Measurements from ENCODE around the gene PUS1.

Gene PUS1

DNA sequence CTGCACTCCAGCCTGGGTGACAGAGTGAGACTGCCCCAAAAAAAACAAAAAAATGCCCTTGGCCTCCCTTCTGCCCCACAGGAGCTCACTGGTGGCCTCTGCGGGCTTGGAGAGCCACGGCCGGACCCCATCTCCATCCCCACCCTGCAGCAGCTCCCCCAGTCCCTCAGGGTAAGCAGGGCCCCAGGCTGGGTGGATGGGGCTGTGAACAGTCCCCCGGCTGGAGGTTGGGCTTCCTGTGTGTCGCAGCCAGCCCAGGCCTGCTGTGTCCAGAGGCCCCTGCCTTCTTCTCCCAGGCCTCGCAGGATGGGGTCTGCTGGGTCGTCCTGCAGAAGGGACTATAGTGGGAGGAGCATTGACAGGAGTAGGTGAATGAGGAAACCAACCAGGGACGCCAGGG, 15.4 kb upstream of the PUS1 start:
- H3K9ac ChIP-seq (ENCODE audit: low read length), result no peak overlapping the region
- no peaks in the 10 kb centered on the region for H3K36me3 ChIP-seq (ENCODE audit: control insufficient read depth, insufficient read depth, low read length)
- no peaks in the 10 kb centered on the region for H3K4me1 ChIP-seq (ENCODE audit: control insufficient read depth, insufficient read depth, low read length)
- no peaks in the 10 kb centered on the region for H3K9me3 ChIP-seq (ENCODE audit: control insufficient read depth, low read length)
- H3K27me3 ChIP-seq (ENCODE audit: control insufficient read depth, insufficient read depth, low read length), result no peaks in the 10 kb centered on the region
- no peak overlapping the region for H3K4me3 ChIP-seq (ENCODE audit: low read length)

DNA sequence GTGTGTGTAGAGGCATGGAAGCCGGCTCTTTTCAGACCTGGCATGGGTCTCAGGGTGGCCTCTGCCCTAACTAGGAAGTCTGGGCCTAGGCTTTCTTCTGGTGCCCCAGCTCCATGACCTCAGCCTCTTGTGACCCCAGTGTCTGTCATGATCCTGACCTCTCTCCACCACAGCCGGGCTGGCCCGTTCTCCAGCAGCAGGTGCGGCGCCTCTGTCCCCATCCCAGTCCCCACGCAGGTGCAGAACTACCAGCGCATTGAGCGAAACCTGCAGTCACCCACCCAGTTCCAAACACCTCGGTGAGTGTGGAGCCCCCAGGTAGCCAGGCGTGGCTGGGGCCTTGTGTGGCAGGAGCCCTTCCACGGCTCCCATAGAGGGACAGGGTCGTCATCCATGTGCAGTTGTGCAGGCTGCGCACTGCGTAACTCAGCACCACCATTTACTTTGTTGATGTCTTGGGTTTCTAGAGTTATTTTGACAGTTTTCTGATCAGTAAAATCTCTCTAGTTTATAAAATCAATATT, 14.8 kb upstream of the PUS1 start:
- H3K36me3 ChIP-seq (ENCODE audit: control insufficient read depth, insufficient read depth, low read length), result no peaks in the 10 kb centered on the region
- no peak overlapping the region for H3K4me3 ChIP-seq (ENCODE audit: low read length)
- H3K4me1 ChIP-seq (ENCODE audit: control insufficient read depth, insufficient read depth, low read length), result no peaks in the 10 kb centered on the region
- H3K9me3 ChIP-seq (ENCODE audit: control insufficient read depth, low read length), result no peaks in the 10 kb centered on the region
- H3K27me3 ChIP-seq (ENCODE audit: control insufficient read depth, insufficient read depth, low read length), result no peaks in the 10 kb centered on the region
- no peak overlapping the region for H3K9ac ChIP-seq (ENCODE audit: low read length)

DNA sequence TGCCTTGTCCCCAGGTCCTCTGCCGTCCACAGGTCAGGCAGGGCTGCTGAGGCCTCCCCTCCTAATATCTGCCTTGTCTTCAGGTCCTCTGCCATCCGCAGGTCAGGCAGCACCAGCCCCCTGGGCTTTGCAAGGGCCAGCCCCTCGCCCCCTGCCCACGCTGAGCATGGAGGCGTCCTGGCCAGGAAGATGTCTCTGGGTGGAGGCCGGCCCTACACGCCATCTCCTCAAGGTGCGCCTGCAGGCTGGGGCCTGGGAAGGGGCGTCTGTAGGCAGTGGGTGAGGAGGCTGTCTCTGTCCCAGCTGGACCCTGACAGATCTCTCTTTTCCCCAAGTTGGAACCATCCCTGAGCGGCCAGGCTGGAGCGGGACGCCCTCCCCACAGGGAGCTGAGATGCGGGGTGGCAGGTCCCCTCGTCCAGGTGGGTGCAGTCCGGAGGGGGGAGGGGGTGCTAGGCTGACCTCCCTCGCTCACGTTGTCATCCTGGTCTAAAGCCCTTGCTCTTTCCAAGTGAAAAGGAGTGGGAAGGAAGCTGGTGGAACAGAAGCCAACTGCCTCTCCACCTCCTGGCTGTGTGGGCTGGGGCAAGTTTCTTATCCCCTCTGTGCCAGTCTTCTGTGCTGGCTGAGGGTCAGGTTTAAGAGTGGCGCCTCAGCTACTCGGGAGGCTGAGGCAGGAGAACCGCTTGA, 13.9 kb upstream of the PUS1 start:
- H3K27me3 ChIP-seq (ENCODE audit: control insufficient read depth, insufficient read depth, low read length), result no peaks in the 10 kb centered on the region
- H3K9ac ChIP-seq (ENCODE audit: low read length), result no peak overlapping the region
- no peaks in the 10 kb centered on the region for H3K36me3 ChIP-seq (ENCODE audit: control insufficient read depth, insufficient read depth, low read length)
- no peak overlapping the region for H3K4me3 ChIP-seq (ENCODE audit: low read length)
- H3K9me3 ChIP-seq (ENCODE audit: control insufficient read depth, low read length), result no peaks in the 10 kb centered on the region
- H3K4me1 ChIP-seq (ENCODE audit: control insufficient read depth, insufficient read depth, low read length), result no peaks in the 10 kb centered on the region

DNA sequence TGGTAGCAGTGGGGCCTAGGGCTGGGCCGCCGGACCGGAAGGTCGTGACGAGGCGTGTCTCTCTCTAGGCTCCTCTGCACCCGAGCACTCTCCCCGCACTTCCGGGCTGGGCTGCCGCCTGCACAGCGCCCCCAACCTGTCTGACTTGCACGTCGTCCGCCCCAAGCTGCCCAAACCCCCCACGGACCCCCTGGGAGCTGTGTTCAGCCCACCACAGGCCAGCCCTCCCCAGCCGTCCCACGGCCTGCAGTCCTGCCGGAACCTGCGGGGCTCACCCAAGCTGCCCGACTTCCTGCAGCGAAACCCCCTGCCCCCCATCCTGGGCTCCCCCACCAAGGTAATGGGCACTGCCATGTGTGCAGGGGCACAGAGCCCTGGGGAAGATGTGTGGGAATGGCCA, 13.3 kb upstream of the PUS1 start:
- Histone ChIP-seq H3K9me3 (ENCODE audit: control insufficient read depth, low read length) (no peaks in the 10 kb centered on the region), H3K27me3 (ENCODE audit: control insufficient read depth, insufficient read depth, low read length) (no peaks in the 10 kb centered on the region), H3K4me3 (ENCODE audit: low read length) (no peak overlapping the region), H3K9ac (ENCODE audit: low read length) (no peak overlapping the region), H3K36me3 (ENCODE audit: control insufficient read depth, insufficient read depth, low read length) (no peaks in the 10 kb centered on the region), H3K4me1 (ENCODE audit: control insufficient read depth, insufficient read depth, low read length) (no peaks in the 10 kb centered on the region)

DNA sequence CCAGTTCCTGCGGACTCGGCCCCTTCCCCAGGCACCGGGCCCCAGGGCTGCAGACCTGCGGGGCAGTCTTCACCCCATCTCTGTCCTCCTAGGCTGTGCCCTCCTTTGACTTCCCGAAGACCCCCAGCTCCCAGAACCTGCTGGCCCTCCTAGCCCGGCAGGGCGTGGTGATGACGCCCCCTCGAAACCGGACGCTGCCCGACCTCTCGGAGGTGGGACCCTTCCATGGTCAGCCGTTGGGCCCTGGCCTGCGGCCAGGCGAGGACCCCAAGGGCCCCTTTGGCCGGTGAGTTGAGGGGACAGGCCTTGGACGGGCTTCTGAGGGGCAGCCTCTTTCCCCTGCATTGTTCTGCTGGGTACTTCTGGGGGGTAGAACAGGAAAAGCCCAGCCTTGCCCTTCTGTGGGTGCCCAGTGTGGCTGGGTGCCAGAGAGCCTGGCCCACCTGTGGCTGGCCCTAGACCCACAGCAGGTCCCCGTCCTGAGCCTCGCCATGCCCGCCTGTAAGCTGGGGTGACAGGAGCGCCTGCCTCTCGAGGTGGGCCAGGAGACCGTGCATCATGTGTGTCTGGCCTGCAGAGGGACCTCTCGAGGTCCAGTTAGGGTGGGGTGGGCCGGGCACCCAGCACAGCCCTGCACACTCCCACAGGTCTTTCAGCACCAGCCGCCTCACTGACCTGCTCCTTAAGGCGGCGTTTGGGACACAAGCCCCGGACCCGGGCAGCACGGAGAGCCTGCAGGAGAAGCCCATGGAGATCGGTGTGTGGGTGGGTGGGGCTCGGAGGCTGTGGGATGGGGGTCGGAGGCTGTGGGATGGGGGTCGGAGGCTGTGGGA, 12.6 kb upstream of the PUS1 start:
- Histone ChIP-seq H3K9ac (ENCODE audit: low read length) (no peak overlapping the region), H3K4me3 (ENCODE audit: low read length) (no peak overlapping the region), H3K9me3 (ENCODE audit: control insufficient read depth, low read length) (no peaks in the 10 kb centered on the region), H3K36me3 (ENCODE audit: control insufficient read depth, insufficient read depth, low read length) (no peaks in the 10 kb centered on the region), H3K4me1 (ENCODE audit: control insufficient read depth, insufficient read depth, low read length) (no peaks in the 10 kb centered on the region), H3K27me3 (ENCODE audit: control insufficient read depth, insufficient read depth, low read length) (no peaks in the 10 kb centered on the region)

DNA sequence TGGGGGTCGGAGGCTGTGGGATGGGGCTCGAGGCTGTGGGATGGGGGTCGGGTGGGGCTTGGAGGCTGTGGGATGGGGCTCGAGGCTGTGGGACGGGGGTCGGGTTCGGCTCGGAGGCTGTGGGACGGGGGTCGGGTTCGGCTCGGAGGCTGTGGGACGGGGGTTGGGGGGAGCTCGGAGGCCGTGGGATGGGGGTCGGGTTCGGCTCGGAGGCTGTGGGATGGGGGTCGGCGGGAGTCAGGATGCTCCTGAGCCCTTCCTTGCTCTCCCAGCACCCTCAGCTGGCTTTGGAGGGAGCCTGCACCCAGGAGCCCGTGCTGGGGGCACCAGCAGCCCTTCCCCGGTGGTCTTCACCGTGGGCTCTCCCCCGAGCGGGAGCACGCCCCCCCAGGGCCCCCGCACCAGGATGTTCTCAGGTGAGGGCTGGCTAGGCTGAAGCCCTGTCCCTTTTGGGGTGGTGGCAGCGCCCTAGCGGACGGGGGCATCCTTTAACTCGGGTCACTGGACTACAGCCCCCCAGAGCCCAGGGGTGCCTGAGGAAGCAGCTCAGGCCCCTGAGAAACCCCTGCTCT, 11.9 kb upstream of the PUS1 start:
- H3K27me3 ChIP-seq (ENCODE audit: control insufficient read depth, insufficient read depth, low read length), result no peaks in the 10 kb centered on the region
- H3K36me3 ChIP-seq (ENCODE audit: control insufficient read depth, insufficient read depth, low read length), result no peaks in the 10 kb centered on the region
- no peaks in the 10 kb centered on the region for H3K9me3 ChIP-seq (ENCODE audit: control insufficient read depth, low read length)
- no peaks in the 10 kb centered on the region for H3K4me1 ChIP-seq (ENCODE audit: control insufficient read depth, insufficient read depth, low read length)
- no peak overlapping the region for H3K4me3 ChIP-seq (ENCODE audit: low read length)
- no peak overlapping the region for H3K9ac ChIP-seq (ENCODE audit: low read length)

DNA sequence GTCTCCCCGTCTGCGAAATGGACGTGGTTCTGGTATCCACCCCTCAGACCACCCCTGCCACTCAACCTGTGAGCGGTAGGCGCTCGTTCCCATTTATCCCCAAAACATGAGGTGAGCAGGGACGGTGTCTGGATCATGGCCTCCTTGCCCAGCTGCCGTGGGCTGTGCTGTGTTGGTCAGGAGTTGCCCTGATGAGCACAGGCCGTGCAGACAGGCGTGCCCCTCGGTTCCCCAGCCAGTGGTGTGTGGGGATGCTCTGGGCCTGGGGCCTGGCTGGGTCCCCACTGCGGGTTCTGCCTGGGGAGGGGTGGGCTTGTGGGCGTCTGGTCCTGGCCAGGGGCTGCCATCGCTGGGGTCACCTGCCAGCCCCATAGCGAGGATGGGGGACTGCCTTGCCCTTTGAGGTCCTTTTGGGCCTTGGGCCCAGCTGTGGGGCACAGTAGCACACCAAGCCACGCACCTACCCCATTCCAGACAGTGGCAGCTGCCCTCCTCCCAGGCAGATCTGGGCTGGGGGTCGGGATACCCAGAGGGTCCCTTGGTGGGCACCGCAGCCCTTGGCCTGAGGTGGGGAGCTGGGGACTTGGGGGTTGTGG, 11.3 kb upstream of the PUS1 start:
- Histone ChIP-seq H3K27me3 (ENCODE audit: control insufficient read depth, insufficient read depth, low read length) (no peaks in the 10 kb centered on the region), H3K4me3 (ENCODE audit: low read length) (no peak overlapping the region), H3K4me1 (ENCODE audit: control insufficient read depth, insufficient read depth, low read length) (no peaks in the 10 kb centered on the region), H3K9ac (ENCODE audit: low read length) (no peak overlapping the region), H3K36me3 (ENCODE audit: control insufficient read depth, insufficient read depth, low read length) (no peaks in the 10 kb centered on the region), H3K9me3 (ENCODE audit: control insufficient read depth, low read length) (no peaks in the 10 kb centered on the region)

DNA sequence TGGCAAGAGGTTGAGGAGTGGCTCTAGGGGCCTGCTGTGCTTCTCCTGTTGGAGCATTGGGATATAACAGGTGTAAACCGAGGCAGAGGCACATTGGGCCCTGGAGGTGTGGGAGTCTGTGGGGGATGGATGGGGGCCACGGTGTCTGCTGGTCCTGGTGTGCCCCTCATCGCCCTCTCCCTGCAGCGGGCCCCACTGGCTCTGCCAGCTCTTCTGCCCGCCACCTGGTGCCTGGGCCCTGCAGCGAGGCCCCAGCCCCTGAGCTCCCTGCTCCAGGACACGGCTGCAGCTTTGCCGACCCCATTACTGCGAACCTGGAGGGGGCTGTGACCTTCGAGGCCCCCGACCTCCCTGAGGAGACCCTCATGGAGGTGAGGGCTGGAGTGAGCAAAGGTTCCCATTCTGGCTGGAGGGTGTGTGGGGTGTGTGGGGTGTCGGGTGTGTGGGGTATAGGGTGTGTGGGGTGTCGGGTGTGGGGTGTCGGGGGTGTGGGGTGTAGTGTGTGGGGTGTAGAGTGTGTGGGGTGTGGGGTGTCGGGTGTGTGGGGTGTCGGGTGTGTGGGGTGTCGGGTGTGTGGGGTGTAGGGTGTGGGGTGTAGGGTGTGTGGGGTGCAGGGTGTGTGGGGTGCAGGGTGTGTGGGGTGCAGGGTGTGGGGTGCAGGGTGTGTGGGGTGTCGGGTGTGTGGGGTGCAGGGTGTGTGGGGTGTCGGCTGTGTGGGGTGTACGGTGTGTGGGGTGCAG, 10.6 kb upstream of the PUS1 start:
- no peak overlapping the region for H3K9ac ChIP-seq (ENCODE audit: low read length)
- H3K4me1 ChIP-seq (ENCODE audit: control insufficient read depth, insufficient read depth, low read length), result no peaks in the 10 kb centered on the region
- H3K27me3 ChIP-seq (ENCODE audit: control insufficient read depth, insufficient read depth, low read length), result no peaks in the 10 kb centered on the region
- no peaks in the 10 kb centered on the region for H3K9me3 ChIP-seq (ENCODE audit: control insufficient read depth, low read length)
- no peak overlapping the region for H3K4me3 ChIP-seq (ENCODE audit: low read length)
- H3K36me3 ChIP-seq (ENCODE audit: control insufficient read depth, insufficient read depth, low read length), result no peaks in the 10 kb centered on the region

DNA sequence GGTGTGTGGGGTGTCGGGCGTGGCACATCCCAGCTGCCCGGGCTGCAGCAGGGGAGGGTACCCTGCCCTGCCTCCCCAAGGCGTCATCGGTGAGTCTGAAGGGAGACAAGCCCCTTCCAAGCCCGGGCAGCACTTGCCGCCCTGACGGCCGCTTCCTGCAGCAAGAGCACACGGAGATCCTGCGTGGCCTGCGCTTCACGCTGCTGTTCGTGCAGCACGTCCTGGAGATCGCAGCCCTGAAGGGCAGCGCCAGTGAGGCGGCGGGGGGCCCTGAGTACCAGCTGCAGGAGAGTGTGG, 10.1 kb upstream of the PUS1 start:
- Histone ChIP-seq H3K4me1 (ENCODE audit: control insufficient read depth, insufficient read depth, low read length) (no peaks in the 10 kb centered on the region), H3K36me3 (ENCODE audit: control insufficient read depth, insufficient read depth, low read length) (no peaks in the 10 kb centered on the region), H3K9me3 (ENCODE audit: control insufficient read depth, low read length) (no peaks in the 10 kb centered on the region), H3K27me3 (ENCODE audit: control insufficient read depth, insufficient read depth, low read length) (no peaks in the 10 kb centered on the region), H3K9ac (ENCODE audit: low read length) (no peak overlapping the region), H3K4me3 (ENCODE audit: low read length) (no peak overlapping the region)

DNA sequence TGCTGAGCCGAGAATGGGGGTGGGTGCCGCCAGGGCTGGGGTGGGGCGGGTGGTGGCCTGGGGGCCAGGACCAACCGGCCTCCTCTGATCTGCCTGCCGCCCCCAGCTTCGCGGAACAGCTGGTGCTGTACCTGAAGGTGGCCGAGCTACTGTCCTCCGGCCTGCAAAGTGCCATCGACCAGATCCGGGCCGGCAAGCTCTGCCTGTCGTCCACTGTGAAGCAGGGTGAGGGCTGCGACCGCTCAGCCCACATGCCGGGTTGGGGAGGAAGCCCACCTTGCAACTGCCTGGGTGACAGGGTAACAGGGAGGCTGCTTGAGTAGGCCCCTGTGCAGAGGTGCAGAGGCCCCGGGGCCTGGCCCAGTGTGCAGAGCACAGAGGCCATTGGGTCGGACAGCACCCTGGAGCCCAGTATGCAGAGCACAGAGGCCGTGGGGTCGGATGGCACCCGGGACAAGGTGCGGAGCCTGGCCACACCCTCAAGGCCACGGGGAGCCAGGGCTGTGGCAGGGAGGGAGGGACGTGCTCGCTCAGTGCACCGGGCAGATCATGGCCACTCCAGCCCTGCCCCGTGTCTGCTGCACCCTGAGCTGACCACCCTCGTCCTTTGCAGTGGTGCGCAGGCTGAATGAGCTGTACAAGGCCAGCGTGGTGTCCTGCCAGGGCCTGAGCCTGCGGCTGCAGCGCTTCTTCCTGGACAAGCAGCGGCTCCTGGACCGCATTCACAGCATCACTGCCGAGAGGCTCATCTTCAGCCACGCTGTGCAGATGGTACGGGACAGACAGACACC, 9.5 kb upstream of the PUS1 start:
- Histone ChIP-seq H3K9ac (ENCODE audit: low read length) (no peak overlapping the region), H3K36me3 (ENCODE audit: control insufficient read depth, insufficient read depth, low read length) (no peaks in the 10 kb centered on the region)

DNA sequence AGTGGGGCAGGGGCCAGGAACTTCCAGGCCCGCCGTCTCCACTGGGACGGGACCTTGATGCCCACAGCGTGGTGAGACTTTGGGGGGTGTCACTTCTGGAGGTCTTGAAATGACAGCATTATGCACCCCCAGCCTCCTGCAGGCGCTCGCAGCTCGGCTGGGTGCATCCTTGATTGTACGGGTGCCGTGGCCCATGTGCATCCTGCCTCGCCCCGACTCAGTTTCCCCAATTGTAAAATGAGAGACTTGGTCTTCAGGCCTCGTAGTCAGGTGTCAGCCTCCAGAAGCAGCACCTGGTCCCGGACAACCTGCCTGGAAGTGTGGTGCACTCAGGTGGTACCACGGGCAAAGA, 8.9 kb upstream of the PUS1 start:
- Histone ChIP-seq H3K36me3 (ENCODE audit: control insufficient read depth, insufficient read depth, low read length) (no peaks in the 10 kb centered on the region), H3K4me3 (ENCODE audit: low read length) (no peak overlapping the region), H3K9me3 (ENCODE audit: control insufficient read depth, low read length) (no peaks in the 10 kb centered on the region)

More for the DNA sequence above, 9.5 kb upstream of the PUS1 start:
- H3K9me3 ChIP-seq (ENCODE audit: control insufficient read depth, low read length), result no peaks in the 10 kb centered on the region
- no peaks in the 10 kb centered on the region for H3K27me3 ChIP-seq (ENCODE audit: control insufficient read depth, insufficient read depth, low read length)
- no peak overlapping the region for H3K4me3 ChIP-seq (ENCODE audit: low read length)
- no peaks in the 10 kb centered on the region for H3K4me1 ChIP-seq (ENCODE audit: control insufficient read depth, insufficient read depth, low read length)

More for the DNA sequence above, 8.9 kb upstream of the PUS1 start:
- no peak overlapping the region for H3K9ac ChIP-seq (ENCODE audit: low read length)
- no peaks in the 10 kb centered on the region for H3K4me1 ChIP-seq (ENCODE audit: control insufficient read depth, insufficient read depth, low read length)
- no peaks in the 10 kb centered on the region for H3K27me3 ChIP-seq (ENCODE audit: control insufficient read depth, insufficient read depth, low read length)
